Activated T-helper 2 cell treated with anti-CD3 and anti-CD28 coated beads, Interferon-gamma antibody, Interleukin-2, Interleukin-4, amounts not matched to agents 10 μg/mL and 5 μg/mL and 100 μg/mL, durations not matched to agents 14 hours and 24 hours and 36 hours (primary cell): ENCODE data around the gene ITGBL1. TPM values are rescaled to one million over a fixed set of nuclear protein-coding genes. Genes with fewer than 3 reads are reported as not detected.

Experiments used
- DNase-seq: peaks from one replicate; pipeline ENCODE4 v3.0.0; 2021; ENCODE audit warnings: low spot score
- H3K27ac Mint-ChIP-seq: one replicate; pipeline ENCODE4 v1.8.0; 2021; ENCODE audit warnings: mixed read lengths
- H3K27me3 Mint-ChIP-seq: one replicate; pipeline ENCODE4 v1.8.0; 2021; ENCODE audit warnings: low read depth, mixed read lengths
- H3K36me3 Mint-ChIP-seq: one replicate; pipeline ENCODE4 v1.8.0; 2021; ENCODE audit warnings: low read depth, mixed read lengths
- H3K4me1 Mint-ChIP-seq: one replicate; pipeline ENCODE4 v1.8.0; 2021; ENCODE audit warnings: low read depth, mixed read lengths
- H3K4me3 Mint-ChIP-seq: one replicate; pipeline ENCODE4 v1.8.0; 2021; ENCODE audit warnings: low read depth, mild to moderate bottlenecking, moderate library complexity, mixed read lengths
- H3K9me3 Mint-ChIP-seq: one replicate; pipeline ENCODE4 v1.8.0; 2021; ENCODE audit warnings: mixed read lengths
- intact Hi-C: fragments of 100-400 bp; cut with micrococcal nuclease; formaldehyde crosslinking; loops from one replicate; pipeline ENCODE4 v1.15.1; 2023
- total RNA-seq: library from RNA; stranded (reverse); gene quantifications from 2 replicates; pipeline ENCODE4 v1.2.3, GENCODE V29; 2022

Gene ITGBL1
- not detected in 2 replicates for total RNA-seq

GRCh38 chr13:101452519-101453485, at the start of gene ITGBL1:
Gene ITGBL1 (plus strand): TSS chr13:101452675. CDS start chr13:101452834, 159 bp downstream.
- Mint-ChIP-seq H3K9me3 (no peaks in the 10 kb centered on the region), H3K36me3 (no peaks in the 10 kb centered on the region), H3K4me1 (no peaks in the 10 kb centered on the region), H3K27me3 (peaks cover 11% of the 10 kb centered on the region), H3K27ac (no peak within 1 kb of the TSS), H3K4me3 (no peak within 1 kb of the TSS)
- intact Hi-C loops = no loop called here
- DNase-seq = no peak

GRCh38 chr13:101406791-101407190, 45.7 kb upstream of the ITGBL1 start:
- Mint-ChIP-seq H3K36me3 (no peaks in the 10 kb centered on the region), H3K4me3 (no peak overlapping the region), H3K9me3 (no peaks in the 10 kb centered on the region), H3K4me1 (no peaks in the 10 kb centered on the region), H3K27me3 (no peaks in the 10 kb centered on the region), H3K27ac (no peak overlapping the region)
- intact Hi-C loops = no loop called here
- DNase-seq = no peak

- Mint-ChIP-seq H3K36me3 (no peaks in the 10 kb centered on the region), H3K4me1 (no peaks in the 10 kb centered on the region), H3K27ac (no peak overlapping the region), H3K27me3 (no peaks in the 10 kb centered on the region), H3K4me3 (no peak overlapping the region), H3K9me3 (no peaks in the 10 kb centered on the region)
- no peak for DNase-seq
- intact Hi-C loops = no loop called here
Measured at GRCh38 chr13:101408154-101408553, 44.3 kb upstream of the ITGBL1 start.

GRCh38 chr13:101408992-101409656, 43.4 kb upstream of the ITGBL1 start:
- H3K27me3 Mint-ChIP-seq = peaks cover 1% of the 10 kb centered on the region
- H3K27ac Mint-ChIP-seq = no peak overlapping the region
- intact Hi-C loops = no loop called here
- H3K36me3 Mint-ChIP-seq = no peaks in the 10 kb centered on the region
- H3K9me3 Mint-ChIP-seq = no peaks in the 10 kb centered on the region
- no peaks in the 10 kb centered on the region for H3K4me1 Mint-ChIP-seq
- no peak for DNase-seq
- H3K4me3 Mint-ChIP-seq = no peak overlapping the region

- intact Hi-C loops = loop anchor here (10.0 kb wide), 1 partner anchor 503 kb away; no protein-coding TSS in a partner anchor
- H3K36me3 Mint-ChIP-seq = no peaks in the 10 kb centered on the region
- peaks cover 22% of the 10 kb centered on the region for H3K27me3 Mint-ChIP-seq
- no peak for DNase-seq
- H3K27ac Mint-ChIP-seq = no peak overlapping the region
- H3K4me3 Mint-ChIP-seq = no peak overlapping the region
- H3K9me3 Mint-ChIP-seq = no peaks in the 10 kb centered on the region
- no peaks in the 10 kb centered on the region for H3K4me1 Mint-ChIP-seq
Measured at GRCh38 chr13:101412076-101412475, 40.4 kb upstream of the ITGBL1 start.

- peaks cover 31% of the 10 kb centered on the region for H3K27me3 Mint-ChIP-seq
- H3K4me3 Mint-ChIP-seq = no peak overlapping the region
- H3K27ac Mint-ChIP-seq = no peak overlapping the region
- DNase-seq = no peak
- H3K36me3 Mint-ChIP-seq = no peaks in the 10 kb centered on the region
- H3K9me3 Mint-ChIP-seq = no peaks in the 10 kb centered on the region
- intact Hi-C loops = loop anchor here (10.0 kb wide), 1 partner anchor 499 kb away; no protein-coding TSS in a partner anchor
- no peaks in the 10 kb centered on the region for H3K4me1 Mint-ChIP-seq
Measured at GRCh38 chr13:101415358-101416174, 36.9 kb upstream of the ITGBL1 start.

- H3K27me3 Mint-ChIP-seq = peaks cover 31% of the 10 kb centered on the region
- no peaks in the 10 kb centered on the region for H3K9me3 Mint-ChIP-seq
- intact Hi-C loops = loop anchor here (10.0 kb wide), 1 partner anchor 498 kb away; no protein-coding TSS in a partner anchor
- no peaks in the 10 kb centered on the region for H3K36me3 Mint-ChIP-seq
- no peak within 1 kb of the TSS for H3K27ac Mint-ChIP-seq
- H3K4me3 Mint-ChIP-seq = no peak within 1 kb of the TSS
- DNase-seq = no peak
- no peaks in the 10 kb centered on the region for H3K4me1 Mint-ChIP-seq
Measured at GRCh38 chr13:101416181-101417042, 36.1 kb upstream of the ITGBL1 start, which contains the start of gene NALCN. Gene NALCN (minus strand): TSS chr13:101416508. CDS start chr13:101399126, 17,382 bp downstream.

GRCh38 chr13:101417043-101417406, 35.5 kb upstream of the ITGBL1 start:
- Mint-ChIP-seq H3K9me3 (no peaks in the 10 kb centered on the region), H3K4me3 (no peak overlapping the region), H3K27me3 (peaks cover 31% of the 10 kb centered on the region), H3K4me1 (no peaks in the 10 kb centered on the region), H3K36me3 (no peaks in the 10 kb centered on the region), H3K27ac (no peak overlapping the region)
- intact Hi-C loops = loop anchor here (10.0 kb wide), 1 partner anchor 498 kb away; no protein-coding TSS in a partner anchor
- no peak for DNase-seq

- no peak overlapping the region for H3K27ac Mint-ChIP-seq
- peaks cover 31% of the 10 kb centered on the region for H3K27me3 Mint-ChIP-seq
- H3K4me1 Mint-ChIP-seq = no peaks in the 10 kb centered on the region
- intact Hi-C loops = loop anchor here (10.0 kb wide), 1 partner anchor 497 kb away; no protein-coding TSS in a partner anchor
- H3K36me3 Mint-ChIP-seq = no peaks in the 10 kb centered on the region
- DNase-seq = no peak
- H3K9me3 Mint-ChIP-seq = no peaks in the 10 kb centered on the region
- H3K4me3 Mint-ChIP-seq = no peak overlapping the region
Measured at GRCh38 chr13:101417501-101417900, 35.0 kb upstream of the ITGBL1 start.

GRCh38 chr13:101423872-101424271, 28.6 kb upstream of the ITGBL1 start:
- no peak overlapping the region for H3K4me3 Mint-ChIP-seq
- no peaks in the 10 kb centered on the region for H3K36me3 Mint-ChIP-seq
- no peak for DNase-seq
- H3K27me3 Mint-ChIP-seq = no peaks in the 10 kb centered on the region
- intact Hi-C loops = no loop called here
- H3K9me3 Mint-ChIP-seq = no peaks in the 10 kb centered on the region
- no peak overlapping the region for H3K27ac Mint-ChIP-seq
- no peaks in the 10 kb centered on the region for H3K4me1 Mint-ChIP-seq

GRCh38 chr13:101424381-101425155, 27.9 kb upstream of the ITGBL1 start:
- DNase-seq = no peak
- intact Hi-C loops = no loop called here
- Mint-ChIP-seq H3K27ac (no peak overlapping the region), H3K9me3 (no peaks in the 10 kb centered on the region), H3K4me1 (no peaks in the 10 kb centered on the region), H3K36me3 (no peaks in the 10 kb centered on the region), H3K27me3 (no peaks in the 10 kb centered on the region), H3K4me3 (no peak overlapping the region)
